GM23338 (cell line): ENCODE results near the gene CACHD1. TPM values are rescaled to one million over a fixed set of nuclear protein-coding genes. Genes with fewer than 3 reads are reported as not detected.

ENCODE experiments used
- ATAC-seq: fragments of 200-7000 bp; cut with Tn5 transposase; 3 replicates; pipeline ENCODE4 v1.9.1; 2020
- DNase-seq: peaks from one replicate; pipeline ENCODE4 v3.0.0-alpha.2; 2015; ENCODE audit warnings: low spot score
- H2AFZ ChIP-seq: fragments of 200-600 bp; sonication (generic); 2 replicates; pipeline ENCODE4 v1.8.0; 2016; ENCODE audit warnings: antibody characterized with exemption, mild to moderate bottlenecking, moderate library complexity
- H3F3A ChIP-seq: fragments of 200-600 bp; sonication (generic); replicated peaks from 2 replicates; pipeline ENCODE4 v1.8.0; 2017; ENCODE audit warnings: antibody characterized with exemption, mixed run types, low read depth
- H3K27ac ChIP-seq: fragments of 200-600 bp; sonication (generic); 2 replicates; pipeline ENCODE4 v1.6.1; 2016; ENCODE audit warnings: low read depth
- H3K27me3 ChIP-seq: fragments of 200-600 bp; sonication (generic); 2 replicates; pipeline ENCODE4 v1.8.0; 2016; ENCODE audit warnings: mild to moderate bottlenecking, mixed run types, moderate library complexity; ENCODE audit not compliant: insufficient read depth
- H3K36me3 ChIP-seq: fragments of 200-600 bp; sonication (generic); 2 replicates; pipeline ENCODE4 v1.8.0; 2016; ENCODE audit warnings: mild to moderate bottlenecking; ENCODE audit not compliant: insufficient read depth
- H3K4me1 ChIP-seq: fragments of 200-600 bp; sonication (generic); 2 replicates; pipeline ENCODE4 v1.8.0; 2016; ENCODE audit warnings: mild to moderate bottlenecking, moderate library complexity; ENCODE audit not compliant: insufficient read depth
- H3K4me2 ChIP-seq: fragments of 200-600 bp; sonication (generic); 2 replicates; pipeline ENCODE4 v1.7.1; 2017; ENCODE audit warnings: mixed run types
- H3K4me3 ChIP-seq: fragments of 200-600 bp; sonication (generic); 2 replicates; pipeline ENCODE4 v1.6.1; 2016; ENCODE audit warnings: mixed run types
- H3K79me2 ChIP-seq: fragments of 200-600 bp; sonication (generic); replicated peaks from 2 replicates; pipeline ENCODE4 v1.8.0; 2017; ENCODE audit warnings: mild to moderate bottlenecking; ENCODE audit not compliant: insufficient read depth
- H3K9me2 ChIP-seq: fragments of 200-600 bp; sonication (generic); 2 replicates; pipeline ENCODE4 v1.8.0; 2017; ENCODE audit not compliant: insufficient read depth
- H4K20me1 ChIP-seq: fragments of 200-600 bp; sonication (generic); replicated peaks from 2 replicates; pipeline ENCODE4 v1.8.0; 2017; ENCODE audit warnings: mild to moderate bottlenecking; ENCODE audit not compliant: insufficient read depth
- H3K27ac Mint-ChIP-seq: 2 replicates; pipeline ENCODE4 v1.8.0; 2020; ENCODE audit warnings: inconsistent platforms, mild to moderate bottlenecking, moderate library complexity, mixed read lengths
- H3K27me3 Mint-ChIP-seq: 3 replicates; pipeline ENCODE4 v1.8.0; 2022; ENCODE audit warnings: low read depth, mild to moderate bottlenecking, moderate library complexity, mixed read lengths, inconsistent platforms; ENCODE audit not compliant: insufficient read depth, poor library complexity
- H3K36me3 Mint-ChIP-seq: 3 replicates; pipeline ENCODE4 v1.8.0; 2021; ENCODE audit warnings: low read depth, mild to moderate bottlenecking, inconsistent platforms, moderate library complexity, mixed read lengths
- H3K4me1 Mint-ChIP-seq: 3 replicates; pipeline ENCODE4 v1.8.0; 2020; ENCODE audit warnings: mild to moderate bottlenecking, inconsistent platforms, mixed read lengths
- H3K4me3 Mint-ChIP-seq: 3 replicates; pipeline ENCODE4 v1.8.0; 2021; ENCODE audit warnings: moderate library complexity, mild to moderate bottlenecking, inconsistent platforms, mixed read lengths
- H3K9me3 Mint-ChIP-seq: 3 replicates; pipeline ENCODE4 v1.8.0; 2020; ENCODE audit warnings: moderate library complexity, mild to moderate bottlenecking, inconsistent platforms, mixed read lengths
- CREB1 ChIP-seq: fragments of 250-450 bp; sonication (Bioruptor Pico); IDR thresholded peaks from 2 replicates; pipeline ENCODE4 v1.5.0; 2020; ENCODE audit warnings: low read depth, mild to moderate bottlenecking, moderate library complexity
- EZH2 ChIP-seq: fragments of 200-600 bp; sonication (generic); IDR thresholded peaks from one replicate; pipeline ENCODE4 v1.8.0; 2017; ENCODE audit warnings: antibody characterized with exemption, mild to moderate bottlenecking, low read depth; ENCODE audit not compliant: unreplicated experiment
- EZH2phosphoT487 ChIP-seq: fragments of 200-600 bp; sonication (generic); IDR thresholded peaks from one replicate; pipeline ENCODE4 v1.8.1; 2018; ENCODE audit warnings: antibody characterized with exemption; ENCODE audit not compliant: unreplicated experiment
- JUNB ChIP-seq: IDR thresholded peaks from one replicate; pipeline ENCODE4 v1.6.1; 2016; ENCODE audit warnings: antibody characterized with exemption; ENCODE audit not compliant: unreplicated experiment
- NANOG ChIP-seq: IDR thresholded peaks from 2 replicates; pipeline ENCODE4 v1.6.1; 2016; ENCODE audit warnings: antibody characterized with exemption, borderline replicate concordance
- POLR2AphosphoS5 ChIP-seq: IDR thresholded peaks from 2 replicates; pipeline ENCODE4 v1.6.1; 2016; ENCODE audit warnings: antibody characterized with exemption, low read depth
- STAT1 ChIP-seq: IDR thresholded peaks from one replicate; pipeline ENCODE4 v1.6.1; 2016; ENCODE audit warnings: antibody characterized with exemption; ENCODE audit not compliant: unreplicated experiment
- ZNF114 ChIP-seq: fragments of 250-450 bp; sonication (Bioruptor Pico); IDR thresholded peaks from 2 replicates; pipeline ENCODE4 v1.5.0; 2020; ENCODE audit warnings: mild to moderate bottlenecking, moderate library complexity
- ZNF331 ChIP-seq: fragments of 250-450 bp; sonication (Bioruptor Pico); IDR thresholded peaks from 2 replicates; pipeline ENCODE4 v1.5.0; 2020; ENCODE audit warnings: low read depth, mild to moderate bottlenecking, moderate library complexity
- polyA plus RNA-seq: library from polyadenylated mRNA; unstranded; fragments of >200 nt; fragmentation: Nextera tagmentation; extraction: Ambion mirVana; gene quantifications from 2 replicates; pipeline ENCODE4 v1.2.1, GENCODE V29; 2016
- total RNA-seq: library from RNA; depleted of rRNA; stranded (reverse); fragments of >200 nt; shearing (Covaris generic); gene quantifications from 2 replicates; pipeline ENCODE4 v1.2.3, GENCODE V29; 2014
- TF ChIP-seq, protein P1 (sequence below), 2 experiments: fragments of 200-600 bp in 1 of 2; sonication (generic) in 1 of 2; conservative IDR thresholded peaks; 2 replicates each; pipeline versions ENCODE4 v1.5.1 to v1.6.1; 2016 to 2017; ENCODE audit warnings: antibody characterized with exemption in 2 of 2, low read depth in 2 of 2, mild to moderate bottlenecking in 2 of 2, moderate library complexity in 1 of 2
- TF ChIP-seq, protein P2 (sequence below): fragments of 250-450 bp; sonication (Bioruptor Pico); IDR thresholded peaks from 2 replicates; pipeline ENCODE4 v1.5.0; 2020; ENCODE audit warnings: mild to moderate bottlenecking, moderate library complexity
- TF ChIP-seq, protein P3 (sequence below): IDR thresholded peaks from one replicate; pipeline ENCODE4 v1.6.1; 2018; ENCODE audit warnings: antibody characterized with exemption; ENCODE audit not compliant: unreplicated experiment
- TF ChIP-seq, protein P4 (sequence below): IDR thresholded peaks from 2 replicates; pipeline ENCODE4 v1.6.1; 2016; ENCODE audit warnings: antibody characterized with exemption

The CACHD1 gene
- total and polyA plus RNA-seq, 2 experiments from 2014 or later: 12.6 to 43.7 TPM

DNA sequence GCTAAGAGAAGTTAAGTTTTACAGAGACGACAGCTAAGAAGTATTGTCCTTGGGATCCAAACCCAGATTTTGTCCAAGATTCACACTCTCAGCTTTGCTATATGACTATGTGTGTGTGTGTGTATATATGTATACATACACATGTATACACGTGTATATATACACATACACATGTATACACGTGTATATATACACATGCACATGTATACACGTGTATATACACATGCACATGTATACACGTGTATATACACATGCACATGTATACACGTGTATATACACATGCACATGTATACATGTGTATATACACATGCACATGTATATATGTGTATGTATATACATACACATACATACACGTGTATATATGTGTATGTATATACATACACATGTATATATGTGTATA lies 3.9 kb upstream of the CACHD1 start:
- H3K9me2 ChIP-seq: no peaks in the 10 kb centered on the region
- no peaks in the 10 kb centered on the region for H3F3A ChIP-seq
- no peaks in the 10 kb centered on the region for H3K36me3 ChIP-seq
- peaks cover 6% of the 10 kb centered on the region; the same call in 1 of the 2 replicates for H3K4me1 ChIP-seq
- peaks cover 32% of the 10 kb centered on the region for H3K27me3 ChIP-seq
- TF ChIP-seq ZNF331 (no peak), NANOG (no peak), POLR2AphosphoS5 (no peak), EZH2phosphoT487 (no peak), STAT1 (no peak), JUNB (no peak), CREB1 (no peak), ZNF114 (CRISPR knock-in tag) (no peak), EZH2 (no peak)
- TF ChIP-seq, protein P1, sequence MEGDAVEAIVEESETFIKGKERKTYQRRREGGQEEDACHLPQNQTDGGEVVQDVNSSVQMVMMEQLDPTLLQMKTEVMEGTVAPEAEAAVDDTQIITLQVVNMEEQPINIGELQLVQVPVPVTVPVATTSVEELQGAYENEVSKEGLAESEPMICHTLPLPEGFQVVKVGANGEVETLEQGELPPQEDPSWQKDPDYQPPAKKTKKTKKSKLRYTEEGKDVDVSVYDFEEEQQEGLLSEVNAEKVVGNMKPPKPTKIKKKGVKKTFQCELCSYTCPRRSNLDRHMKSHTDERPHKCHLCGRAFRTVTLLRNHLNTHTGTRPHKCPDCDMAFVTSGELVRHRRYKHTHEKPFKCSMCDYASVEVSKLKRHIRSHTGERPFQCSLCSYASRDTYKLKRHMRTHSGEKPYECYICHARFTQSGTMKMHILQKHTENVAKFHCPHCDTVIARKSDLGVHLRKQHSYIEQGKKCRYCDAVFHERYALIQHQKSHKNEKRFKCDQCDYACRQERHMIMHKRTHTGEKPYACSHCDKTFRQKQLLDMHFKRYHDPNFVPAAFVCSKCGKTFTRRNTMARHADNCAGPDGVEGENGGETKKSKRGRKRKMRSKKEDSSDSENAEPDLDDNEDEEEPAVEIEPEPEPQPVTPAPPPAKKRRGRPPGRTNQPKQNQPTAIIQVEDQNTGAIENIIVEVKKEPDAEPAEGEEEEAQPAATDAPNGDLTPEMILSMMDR (conservative IDR thresholded peaks at IDR 0.05; ENCODE audit: low read depth in 2 of 2): no peak
- TF ChIP-seq, protein P2, sequence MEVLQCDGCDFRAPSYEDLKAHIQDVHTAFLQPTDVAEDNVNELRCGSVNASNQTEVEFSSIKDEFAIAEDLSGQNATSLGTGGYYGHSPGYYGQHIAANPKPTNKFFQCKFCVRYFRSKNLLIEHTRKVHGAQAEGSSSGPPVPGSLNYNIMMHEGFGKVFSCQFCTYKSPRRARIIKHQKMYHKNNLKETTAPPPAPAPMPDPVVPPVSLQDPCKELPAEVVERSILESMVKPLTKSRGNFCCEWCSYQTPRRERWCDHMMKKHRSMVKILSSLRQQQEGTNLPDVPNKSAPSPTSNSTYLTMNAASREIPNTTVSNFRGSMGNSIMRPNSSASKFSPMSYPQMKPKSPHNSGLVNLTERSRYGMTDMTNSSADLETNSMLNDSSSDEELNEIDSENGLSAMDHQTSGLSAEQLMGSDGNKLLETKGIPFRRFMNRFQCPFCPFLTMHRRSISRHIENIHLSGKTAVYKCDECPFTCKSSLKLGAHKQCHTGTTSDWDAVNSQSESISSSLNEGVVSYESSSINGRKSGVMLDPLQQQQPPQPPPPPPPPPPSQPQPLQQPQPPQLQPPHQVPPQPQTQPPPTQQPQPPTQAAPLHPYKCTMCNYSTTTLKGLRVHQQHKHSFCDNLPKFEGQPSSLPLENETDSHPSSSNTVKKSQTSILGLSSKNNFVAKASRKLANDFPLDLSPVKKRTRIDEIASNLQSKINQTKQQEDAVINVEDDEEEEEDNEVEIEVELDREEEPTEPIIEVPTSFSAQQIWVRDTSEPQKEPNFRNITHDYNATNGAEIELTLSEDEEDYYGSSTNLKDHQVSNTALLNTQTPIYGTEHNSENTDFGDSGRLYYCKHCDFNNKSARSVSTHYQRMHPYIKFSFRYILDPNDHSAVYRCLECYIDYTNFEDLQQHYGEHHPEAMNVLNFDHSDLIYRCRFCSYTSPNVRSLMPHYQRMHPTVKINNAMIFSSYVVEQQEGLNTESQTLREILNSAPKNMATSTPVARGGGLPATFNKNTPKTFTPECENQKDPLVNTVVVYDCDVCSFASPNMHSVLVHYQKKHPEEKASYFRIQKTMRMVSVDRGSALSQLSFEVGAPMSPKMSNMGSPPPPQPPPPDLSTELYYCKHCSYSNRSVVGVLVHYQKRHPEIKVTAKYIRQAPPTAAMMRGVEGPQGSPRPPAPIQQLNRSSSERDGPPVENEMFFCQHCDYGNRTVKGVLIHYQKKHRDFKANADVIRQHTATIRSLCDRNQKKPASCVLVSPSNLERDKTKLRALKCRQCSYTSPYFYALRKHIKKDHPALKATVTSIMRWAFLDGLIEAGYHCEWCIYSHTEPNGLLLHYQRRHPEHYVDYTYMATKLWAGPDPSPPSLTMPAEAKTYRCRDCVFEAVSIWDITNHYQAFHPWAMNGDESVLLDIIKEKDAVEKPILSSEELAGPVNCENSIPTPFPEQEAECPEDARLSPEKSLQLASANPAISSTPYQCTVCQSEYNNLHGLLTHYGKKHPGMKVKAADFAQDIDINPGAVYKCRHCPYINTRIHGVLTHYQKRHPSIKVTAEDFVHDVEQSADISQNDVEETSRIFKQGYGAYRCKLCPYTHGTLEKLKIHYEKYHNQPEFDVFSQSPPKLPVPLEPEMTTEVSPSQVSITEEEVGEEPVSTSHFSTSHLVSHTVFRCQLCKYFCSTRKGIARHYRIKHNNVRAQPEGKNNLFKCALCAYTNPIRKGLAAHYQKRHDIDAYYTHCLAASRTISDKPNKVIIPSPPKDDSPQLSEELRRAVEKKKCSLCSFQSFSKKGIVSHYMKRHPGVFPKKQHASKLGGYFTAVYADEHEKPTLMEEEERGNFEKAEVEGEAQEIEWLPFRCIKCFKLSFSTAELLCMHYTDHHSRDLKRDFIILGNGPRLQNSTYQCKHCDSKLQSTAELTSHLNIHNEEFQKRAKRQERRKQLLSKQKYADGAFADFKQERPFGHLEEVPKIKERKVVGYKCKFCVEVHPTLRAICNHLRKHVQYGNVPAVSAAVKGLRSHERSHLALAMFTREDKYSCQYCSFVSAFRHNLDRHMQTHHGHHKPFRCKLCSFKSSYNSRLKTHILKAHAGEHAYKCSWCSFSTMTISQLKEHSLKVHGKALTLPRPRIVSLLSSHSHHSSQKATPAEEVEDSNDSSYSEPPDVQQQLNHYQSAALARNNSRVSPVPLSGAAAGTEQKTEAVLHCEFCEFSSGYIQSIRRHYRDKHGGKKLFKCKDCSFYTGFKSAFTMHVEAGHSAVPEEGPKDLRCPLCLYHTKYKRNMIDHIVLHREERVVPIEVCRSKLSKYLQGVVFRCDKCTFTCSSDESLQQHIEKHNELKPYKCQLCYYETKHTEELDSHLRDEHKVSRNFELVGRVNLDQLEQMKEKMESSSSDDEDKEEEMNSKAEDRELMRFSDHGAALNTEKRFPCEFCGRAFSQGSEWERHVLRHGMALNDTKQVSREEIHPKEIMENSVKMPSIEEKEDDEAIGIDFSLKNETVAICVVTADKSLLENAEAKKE (CRISPR knock-in tag): no peak
- TF ChIP-seq, protein P3, sequence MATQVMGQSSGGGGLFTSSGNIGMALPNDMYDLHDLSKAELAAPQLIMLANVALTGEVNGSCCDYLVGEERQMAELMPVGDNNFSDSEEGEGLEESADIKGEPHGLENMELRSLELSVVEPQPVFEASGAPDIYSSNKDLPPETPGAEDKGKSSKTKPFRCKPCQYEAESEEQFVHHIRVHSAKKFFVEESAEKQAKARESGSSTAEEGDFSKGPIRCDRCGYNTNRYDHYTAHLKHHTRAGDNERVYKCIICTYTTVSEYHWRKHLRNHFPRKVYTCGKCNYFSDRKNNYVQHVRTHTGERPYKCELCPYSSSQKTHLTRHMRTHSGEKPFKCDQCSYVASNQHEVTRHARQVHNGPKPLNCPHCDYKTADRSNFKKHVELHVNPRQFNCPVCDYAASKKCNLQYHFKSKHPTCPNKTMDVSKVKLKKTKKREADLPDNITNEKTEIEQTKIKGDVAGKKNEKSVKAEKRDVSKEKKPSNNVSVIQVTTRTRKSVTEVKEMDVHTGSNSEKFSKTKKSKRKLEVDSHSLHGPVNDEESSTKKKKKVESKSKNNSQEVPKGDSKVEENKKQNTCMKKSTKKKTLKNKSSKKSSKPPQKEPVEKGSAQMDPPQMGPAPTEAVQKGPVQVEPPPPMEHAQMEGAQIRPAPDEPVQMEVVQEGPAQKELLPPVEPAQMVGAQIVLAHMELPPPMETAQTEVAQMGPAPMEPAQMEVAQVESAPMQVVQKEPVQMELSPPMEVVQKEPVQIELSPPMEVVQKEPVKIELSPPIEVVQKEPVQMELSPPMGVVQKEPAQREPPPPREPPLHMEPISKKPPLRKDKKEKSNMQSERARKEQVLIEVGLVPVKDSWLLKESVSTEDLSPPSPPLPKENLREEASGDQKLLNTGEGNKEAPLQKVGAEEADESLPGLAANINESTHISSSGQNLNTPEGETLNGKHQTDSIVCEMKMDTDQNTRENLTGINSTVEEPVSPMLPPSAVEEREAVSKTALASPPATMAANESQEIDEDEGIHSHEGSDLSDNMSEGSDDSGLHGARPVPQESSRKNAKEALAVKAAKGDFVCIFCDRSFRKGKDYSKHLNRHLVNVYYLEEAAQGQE: no peak
- TF ChIP-seq, protein P4, sequence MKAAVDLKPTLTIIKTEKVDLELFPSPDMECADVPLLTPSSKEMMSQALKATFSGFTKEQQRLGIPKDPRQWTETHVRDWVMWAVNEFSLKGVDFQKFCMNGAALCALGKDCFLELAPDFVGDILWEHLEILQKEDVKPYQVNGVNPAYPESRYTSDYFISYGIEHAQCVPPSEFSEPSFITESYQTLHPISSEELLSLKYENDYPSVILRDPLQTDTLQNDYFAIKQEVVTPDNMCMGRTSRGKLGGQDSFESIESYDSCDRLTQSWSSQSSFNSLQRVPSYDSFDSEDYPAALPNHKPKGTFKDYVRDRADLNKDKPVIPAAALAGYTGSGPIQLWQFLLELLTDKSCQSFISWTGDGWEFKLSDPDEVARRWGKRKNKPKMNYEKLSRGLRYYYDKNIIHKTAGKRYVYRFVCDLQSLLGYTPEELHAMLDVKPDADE: no peak
- no peak overlapping the region for H3K27ac Mint-ChIP-seq
- H3K4me1 Mint-ChIP-seq: peaks cover 14% of the 10 kb centered on the region; the same call in 2 of the 3 replicates
- H3K9me3 Mint-ChIP-seq: no peaks in the 10 kb centered on the region
- H3K4me2 ChIP-seq: no peak overlapping the region
- H3K79me2 ChIP-seq: peaks cover 3% of the 10 kb centered on the region
- H3K27me3 Mint-ChIP-seq: peaks cover 16% of the 10 kb centered on the region
- H3K36me3 Mint-ChIP-seq: peaks cover 2% of the 10 kb centered on the region; the same call in 1 of the 3 replicates
- H2AFZ ChIP-seq: no peak overlapping the region
- H4K20me1 ChIP-seq: no peaks in the 10 kb centered on the region
- DNase-seq (no peak), ATAC-seq (no peak)
- H3K4me3 Mint-ChIP-seq: no peak overlapping the region
- no peak overlapping the region for H3K4me3 ChIP-seq
- H3K27ac ChIP-seq: no peak overlapping the region
